ENCODE results near the gene ZNF786.
"Not testable (repeated sequence)": the region's sequence is repeated elsewhere in the genome, so short reads cannot be mapped to it uniquely, and the experiment has no call there.

ZNF786 gene, protein sequence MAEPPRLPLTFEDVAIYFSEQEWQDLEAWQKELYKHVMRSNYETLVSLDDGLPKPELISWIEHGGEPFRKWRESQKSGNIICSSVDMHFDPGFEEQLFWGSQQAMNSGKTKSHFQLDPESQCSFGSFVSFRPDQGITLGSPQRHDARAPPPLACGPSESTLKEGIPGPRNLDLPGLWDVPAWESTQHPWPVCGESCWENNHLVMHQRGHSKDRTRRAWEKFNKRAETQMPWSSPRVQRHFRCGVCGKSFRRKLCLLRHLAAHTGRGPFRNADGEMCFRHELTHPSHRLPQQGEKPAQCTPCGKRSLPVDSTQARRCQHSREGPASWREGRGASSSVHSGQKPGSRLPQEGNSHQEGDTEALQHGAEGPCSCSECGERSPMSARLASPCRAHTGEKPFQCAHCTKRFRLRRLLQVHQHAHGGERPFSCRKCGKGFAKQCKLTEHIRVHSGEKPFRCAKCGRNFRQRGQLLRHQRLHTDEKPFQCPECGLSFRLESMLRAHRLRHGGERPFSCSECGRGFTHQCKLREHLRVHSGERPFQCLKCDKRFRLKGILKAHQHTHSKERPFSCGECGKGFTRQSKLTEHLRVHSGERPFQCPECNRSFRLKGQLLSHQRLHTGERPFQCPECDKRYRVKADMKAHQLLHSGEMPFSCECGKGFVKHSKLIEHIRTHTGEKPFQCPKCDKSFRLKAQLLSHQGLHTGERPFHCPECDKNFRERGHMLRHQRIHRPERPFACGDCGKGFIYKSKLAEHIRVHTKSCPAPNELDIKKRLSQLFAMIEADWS

DNA sequence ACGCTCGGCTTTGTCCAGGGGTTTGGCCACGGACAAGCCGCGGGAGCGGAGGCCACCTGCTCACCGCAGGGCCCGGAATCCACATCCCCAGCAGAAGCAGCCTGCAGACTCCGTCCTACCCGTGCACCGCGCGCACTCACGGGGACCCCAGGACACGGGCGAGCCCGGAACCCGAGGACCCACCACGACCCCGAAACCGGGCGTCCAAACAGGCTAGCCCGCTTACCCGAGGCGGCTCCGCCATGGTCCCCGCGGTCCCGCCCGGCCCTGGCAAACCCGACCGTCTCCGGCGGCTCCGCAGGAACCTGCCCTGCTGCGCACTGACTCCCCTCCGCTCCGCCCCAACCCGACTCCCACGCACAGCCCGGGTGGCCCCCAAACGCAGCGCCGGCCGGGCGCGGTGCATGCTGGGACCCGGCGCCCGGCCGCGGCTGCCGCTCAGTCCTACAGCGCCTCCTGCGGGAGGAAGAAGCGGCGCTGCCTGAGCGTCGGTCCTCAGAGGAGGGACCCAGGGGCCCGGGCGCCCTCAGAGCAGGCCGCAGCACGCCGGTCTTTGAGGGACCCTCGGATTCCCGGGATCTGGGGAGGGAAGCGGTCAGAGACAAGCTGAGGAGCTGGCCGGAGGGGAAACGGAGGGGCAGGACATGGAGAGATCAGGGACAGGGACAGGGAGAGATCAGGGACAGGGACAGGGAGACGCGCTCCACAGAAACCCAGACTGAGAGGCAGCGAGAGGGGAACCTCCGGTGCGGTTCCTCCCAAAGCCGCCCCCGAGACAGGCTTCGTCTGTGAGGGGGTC is at the start of gene ZNF786:
TSS of gene ZNF786 (minus strand) at position 322 of the 799 bp plus-strand sequence. CDS start at position 244, 78 bp downstream.
- DNase-seq = peak; percentile 97

DNA sequence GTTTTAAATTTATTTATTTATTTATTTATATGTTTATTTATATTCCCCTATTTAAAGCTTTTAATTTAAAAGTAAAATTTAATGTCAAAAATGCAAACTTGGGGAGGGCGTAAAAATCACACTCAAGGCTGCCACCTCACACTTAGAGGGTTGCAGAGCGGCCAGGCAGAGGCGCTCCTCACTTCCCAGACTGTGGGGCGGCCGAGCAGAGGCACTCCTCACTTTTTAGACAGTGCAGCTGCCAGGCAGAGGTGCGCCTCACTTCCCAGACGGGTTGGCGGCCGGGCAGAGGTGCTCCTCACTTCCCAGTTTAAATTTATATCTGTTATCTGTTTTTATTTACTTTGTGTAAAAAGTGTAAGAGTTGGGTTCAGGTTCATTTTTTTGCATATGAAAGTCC is 45.6 kb upstream of the ZNF786 start:
- no peak for DNase-seq

DNA sequence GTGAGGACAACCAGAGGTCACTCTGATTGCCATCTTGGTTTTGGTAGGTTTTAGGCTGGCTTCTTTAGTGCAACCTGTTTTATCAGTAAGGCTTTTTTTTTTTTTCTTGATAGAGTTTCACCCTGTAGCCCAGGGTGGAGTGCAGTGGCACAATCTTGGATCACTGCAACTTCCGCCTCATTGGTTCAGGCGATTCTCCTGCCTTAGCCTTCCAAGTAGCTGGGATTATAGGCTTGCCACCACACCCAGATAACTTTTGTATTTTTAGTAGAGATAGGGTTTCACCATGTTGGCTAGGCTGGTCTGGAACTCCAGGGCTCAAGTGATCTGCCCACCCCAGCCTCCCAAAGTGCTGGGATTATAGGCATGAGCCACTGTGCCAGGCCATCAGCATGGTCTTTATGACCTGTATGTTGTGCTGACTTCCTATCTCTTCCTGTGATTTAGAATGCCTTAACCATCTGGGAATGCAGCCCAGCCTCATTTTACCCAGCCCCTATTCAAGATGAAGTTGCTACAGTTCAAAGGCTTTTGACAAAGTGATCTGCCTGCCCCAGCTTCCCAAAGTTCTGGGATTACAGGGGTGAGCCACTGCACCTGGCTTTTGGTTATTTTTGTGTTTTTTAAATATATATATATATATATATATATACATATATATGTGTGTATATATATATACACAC is 42.7 kb upstream of the ZNF786 start:
- no peak for DNase-seq

DNA sequence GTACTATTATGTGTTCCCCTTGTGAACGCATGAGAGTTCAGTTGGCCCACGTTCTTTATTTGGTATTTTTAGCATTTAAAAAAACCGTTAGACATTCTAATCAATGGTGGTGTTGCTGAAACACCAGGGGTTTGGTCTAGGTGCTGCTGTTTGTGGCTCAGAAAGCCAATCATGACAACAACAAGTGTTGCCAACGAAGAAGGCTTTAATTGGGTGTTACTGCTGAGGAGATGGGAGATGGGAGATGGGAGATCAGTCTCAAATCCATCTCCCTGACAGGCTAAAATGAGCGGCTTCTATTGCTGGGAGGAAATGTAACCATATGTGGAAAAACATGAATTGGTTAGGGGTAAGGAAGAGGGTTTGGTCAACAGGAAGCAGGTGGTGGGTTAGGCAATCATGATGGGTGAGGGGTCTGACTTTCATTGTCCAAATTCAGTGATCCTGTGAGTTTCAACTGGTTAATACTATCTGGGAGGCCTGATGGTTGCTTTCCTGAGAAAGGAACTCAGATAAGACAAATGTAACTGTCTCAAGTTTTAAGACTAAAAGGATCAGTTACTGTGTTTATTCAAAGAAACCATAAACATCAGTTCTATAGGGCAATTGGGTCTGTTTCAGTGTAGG is 40.2 kb upstream of the ZNF786 start:
- DNase-seq = no peak

DNA sequence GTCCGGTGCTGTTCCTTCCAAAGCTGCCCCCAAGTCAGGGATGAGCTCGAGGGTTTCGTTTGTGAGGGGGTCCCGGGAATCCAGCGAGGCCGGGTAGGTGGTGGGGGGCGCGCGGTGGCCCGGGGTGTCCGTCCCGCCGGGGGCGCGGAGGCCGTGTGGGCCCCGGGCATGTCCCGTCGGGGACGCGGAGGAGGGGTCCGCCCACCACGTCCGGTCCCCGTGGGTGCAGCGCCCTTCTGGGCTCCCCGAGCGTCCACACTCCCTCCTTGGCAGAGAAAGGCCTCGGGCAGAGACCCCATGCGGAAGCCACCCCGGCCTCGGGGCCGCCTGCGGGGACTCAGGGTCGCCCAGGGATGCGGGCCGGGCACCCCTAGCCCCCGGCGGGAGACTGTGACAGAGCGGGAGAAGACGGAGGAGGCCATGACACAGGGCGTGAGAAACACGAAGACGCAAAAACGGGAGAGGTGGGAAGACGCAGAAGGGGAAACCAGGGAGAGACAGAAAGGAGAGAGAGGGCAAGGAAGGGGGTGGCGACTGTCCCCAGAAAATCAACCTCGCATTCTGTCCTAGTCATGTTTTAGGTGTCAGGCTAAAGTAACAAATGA is 36.2 kb upstream of the ZNF786 start:
- DNase-seq = peak; percentile 90

DNA sequence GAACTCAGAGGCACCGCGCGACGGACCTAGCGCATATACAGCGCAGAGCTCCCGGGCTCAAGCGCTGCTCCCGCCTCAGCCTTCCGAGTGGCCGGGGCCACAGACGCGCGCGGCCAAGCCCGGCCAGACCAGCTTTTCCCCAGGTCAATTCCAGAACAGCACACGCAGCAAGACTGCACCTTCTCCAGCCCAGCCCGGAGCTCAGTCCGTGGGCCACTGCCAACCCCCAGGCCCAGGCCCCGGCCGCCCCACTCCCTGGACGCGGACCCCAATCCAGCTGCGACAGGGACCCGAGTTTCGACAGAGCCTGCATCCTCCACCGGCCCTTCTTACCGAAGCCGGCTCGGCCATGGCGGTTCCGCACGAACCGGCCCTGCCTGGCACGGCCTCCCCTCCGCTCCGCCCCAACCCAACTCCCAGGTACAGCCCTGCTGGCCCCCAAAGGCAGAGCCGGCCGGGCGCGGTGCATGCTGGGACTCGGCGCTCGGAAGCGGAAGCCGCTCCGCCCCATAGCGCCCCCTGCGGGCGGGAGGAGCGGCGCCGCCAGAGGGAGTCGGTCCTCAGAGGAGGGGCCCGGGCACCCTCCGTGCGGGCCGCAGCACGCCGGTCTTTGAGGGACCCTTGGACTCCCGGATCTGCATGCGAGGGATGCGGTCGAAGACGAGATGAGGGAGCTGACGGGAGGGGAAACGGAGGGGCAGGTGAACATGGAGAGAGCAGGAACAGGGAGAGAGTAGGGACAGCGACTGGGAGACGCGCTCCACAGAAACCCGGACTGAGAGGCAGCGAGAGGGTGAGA is 35.5 kb upstream of the ZNF786 start, which contains the start of gene ZNF425:
TSS of gene ZNF425 (minus strand) at position 462 of the 799 bp plus-strand sequence. CDS start at position 351, 111 bp downstream.
- peak; percentile 98 for DNase-seq

DNA sequence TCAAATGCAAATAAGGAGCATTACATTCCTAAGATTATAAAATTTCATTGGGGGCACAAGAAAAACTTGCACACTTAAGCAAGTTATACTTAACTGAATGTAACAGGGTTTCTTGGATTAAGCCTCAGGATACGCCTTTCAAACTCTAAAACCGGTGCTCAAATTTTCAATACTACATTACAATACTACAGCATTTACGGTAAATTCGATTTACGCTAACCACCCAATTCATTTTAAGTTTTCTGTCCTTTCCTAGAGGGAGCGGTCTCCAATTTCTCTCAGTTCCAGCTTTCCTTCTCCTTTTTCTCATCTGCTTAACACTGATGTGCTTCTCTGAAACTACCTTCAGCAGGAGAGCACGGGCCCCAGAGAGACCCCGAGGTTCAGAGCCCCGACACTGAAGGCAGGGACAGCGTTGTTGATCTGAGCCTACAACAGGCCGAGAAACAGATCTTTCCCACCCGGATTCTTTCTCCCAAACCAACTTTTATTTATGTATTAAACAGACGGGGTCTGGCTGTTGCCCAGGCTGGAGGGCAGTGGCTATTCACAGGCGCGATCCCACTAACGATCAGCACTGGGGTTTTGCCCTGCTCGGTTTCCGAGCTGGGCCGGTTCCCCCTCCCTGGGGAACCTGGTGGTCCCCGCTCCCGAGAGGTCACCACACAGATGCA is 34.8 kb upstream of the ZNF786 start:
- no peak for DNase-seq

DNA sequence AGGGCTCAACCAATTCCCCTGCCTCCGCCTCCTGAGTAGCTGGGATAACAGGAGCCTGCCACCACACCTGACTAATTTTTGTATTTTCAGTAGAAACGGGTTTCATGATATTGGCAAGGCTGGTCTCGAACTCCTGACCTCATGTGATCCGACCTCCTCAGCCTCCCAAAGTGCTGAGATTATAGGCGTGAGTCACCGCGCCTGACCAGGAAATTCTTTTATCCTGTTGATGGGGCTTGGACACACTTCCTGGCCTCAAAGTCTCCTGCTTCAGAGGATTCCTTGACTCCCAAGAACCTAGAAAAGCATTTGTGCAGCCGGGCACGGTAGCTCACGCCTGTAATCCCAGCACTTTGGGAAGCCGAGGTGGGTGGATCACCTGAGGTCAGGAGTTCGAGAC is 19.5 kb upstream of the ZNF786 start:
- DNase-seq = no peak

DNA sequence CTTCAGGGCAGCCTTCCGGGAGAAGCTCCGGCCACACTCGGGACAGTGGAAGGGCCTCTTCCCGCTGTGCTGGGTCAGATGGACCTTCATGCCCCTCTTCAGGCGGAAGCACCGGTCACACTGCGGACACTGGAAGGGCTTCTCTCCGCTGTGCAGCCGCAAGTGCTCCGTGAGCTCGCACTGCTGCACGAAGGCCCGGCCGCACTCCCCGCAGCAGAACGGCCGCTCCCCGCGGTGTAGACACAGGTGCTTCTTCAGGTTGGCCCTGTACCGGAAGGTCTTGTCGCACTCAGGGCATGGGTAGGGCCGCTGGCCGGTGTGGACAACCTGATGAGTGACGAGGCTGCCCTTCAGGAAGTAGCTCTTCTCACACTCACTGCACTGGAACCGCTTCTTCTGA is 14.2 kb upstream of the ZNF786 start:
- DNase-seq = no peak

DNA sequence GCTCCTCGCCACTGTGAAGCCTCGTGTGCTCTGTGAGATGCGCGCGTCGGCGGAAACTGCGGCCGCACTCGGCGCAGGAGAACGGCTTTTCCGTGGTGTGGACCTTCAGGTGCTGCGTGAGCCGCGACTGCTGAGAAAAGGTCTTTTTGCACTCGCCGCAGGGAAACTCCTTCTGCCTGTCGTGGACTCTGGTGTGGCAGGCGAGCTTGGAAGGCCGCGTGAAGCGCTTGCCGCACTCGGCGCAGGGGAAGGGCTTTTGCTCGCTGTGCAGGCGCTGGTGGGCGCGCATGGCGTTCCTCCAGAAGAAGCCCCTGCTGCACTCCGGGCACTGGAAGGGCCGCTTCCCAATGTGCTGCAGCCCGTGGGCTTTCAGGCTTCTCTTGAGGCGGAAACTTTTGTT is 13.7 kb upstream of the ZNF786 start:
- DNase-seq = no peak

DNA sequence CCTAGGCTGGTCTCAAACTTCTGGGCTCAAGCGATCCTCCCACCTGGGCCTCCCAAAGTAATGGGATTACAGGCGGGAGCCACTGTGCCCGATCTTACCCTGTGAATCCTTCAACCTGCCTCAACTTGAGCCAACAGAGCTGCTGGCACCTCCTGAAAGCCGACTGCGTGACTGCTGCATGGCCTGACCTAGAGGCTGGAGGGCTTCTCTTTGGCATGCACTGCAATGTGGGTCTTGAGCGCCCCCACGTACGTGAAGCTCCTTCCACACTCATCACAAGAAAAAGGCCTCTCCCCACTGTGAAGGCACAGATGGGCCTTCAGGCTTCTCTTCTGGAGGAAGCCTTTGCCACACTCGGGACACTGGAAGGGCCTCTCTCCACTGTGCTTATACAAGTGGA is 12.9 kb upstream of the ZNF786 start:
- DNase-seq = no peak

DNA sequence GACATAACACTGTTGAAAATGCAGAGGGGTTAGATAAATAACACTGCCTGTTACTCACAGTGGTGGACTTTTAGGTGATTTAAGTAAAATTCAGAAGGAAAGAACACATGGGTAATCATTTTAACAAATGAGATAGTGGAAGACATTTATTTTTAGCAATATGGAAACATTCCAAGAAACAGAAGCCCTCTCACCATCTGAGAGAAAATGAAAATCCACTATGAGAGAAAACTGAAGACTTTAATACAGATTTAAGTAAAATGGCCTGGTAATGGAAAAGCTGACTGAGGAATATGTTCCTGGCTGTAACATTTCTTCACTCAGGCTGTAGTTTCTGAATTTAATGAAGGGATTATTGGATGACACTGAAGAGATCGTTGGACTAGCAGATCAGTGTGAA is 12.1 kb upstream of the ZNF786 start:
- DNase-seq = no peak

DNA sequence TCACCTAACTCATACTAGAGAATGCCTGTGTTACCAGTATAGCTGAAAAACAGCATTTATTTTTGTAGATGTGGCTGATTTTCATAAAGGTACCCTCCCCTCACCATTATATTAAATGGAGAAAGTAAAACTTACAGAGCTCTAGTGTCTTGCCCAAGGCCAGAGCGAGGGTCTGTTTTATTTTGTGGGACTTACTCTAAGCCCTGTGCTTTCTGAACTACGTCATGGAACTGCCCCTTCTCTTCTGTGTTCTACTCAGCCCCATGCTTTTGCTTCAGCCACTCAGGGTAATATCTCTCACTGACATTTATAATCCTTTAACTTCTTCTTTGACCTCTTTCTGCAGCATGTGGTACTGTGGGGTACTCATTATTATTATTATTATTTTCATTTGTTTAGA is 10.3 kb upstream of the ZNF786 start:
- no peak for DNase-seq

DNA sequence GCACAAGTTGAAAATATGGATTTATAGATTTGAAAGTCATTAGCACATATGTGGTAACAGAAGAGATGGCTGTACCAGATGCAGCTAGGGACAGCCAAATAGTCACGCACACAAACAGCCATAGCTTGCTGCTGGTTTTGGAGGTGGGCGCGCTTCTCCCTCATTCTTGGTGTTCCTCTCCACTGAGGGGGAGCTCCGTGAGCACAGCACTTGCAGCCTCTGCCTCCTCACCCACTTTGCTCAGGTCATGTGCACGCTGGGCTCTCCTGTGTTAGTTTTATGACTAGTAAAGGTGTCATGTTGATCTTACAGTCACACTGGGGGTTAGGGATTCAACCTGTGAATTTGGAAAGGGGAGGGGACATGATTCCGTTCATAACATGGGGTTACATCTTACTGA is 8.5 kb upstream of the ZNF786 start:
- no peak for DNase-seq

DNA sequence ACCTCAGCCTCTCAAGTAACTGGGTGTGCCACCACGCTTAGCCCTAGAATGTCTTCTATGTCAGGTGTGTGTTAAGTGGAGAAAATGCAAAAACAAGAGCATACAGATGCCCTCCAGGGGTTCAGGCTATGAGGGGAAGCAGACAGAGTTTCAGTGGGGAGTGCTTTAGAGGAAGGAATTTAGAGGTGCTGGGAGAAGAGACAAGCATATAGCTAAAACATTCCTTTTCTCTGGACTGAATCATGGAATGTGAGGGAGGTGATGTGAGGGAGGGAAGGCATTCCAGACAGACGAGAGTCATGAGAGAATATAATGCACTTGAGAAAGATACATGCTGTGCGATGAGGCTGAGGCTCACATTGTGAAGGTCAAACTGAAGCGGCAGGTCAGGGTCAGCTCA is 6.6 kb upstream of the ZNF786 start:
- DNase-seq = no peak

DNA sequence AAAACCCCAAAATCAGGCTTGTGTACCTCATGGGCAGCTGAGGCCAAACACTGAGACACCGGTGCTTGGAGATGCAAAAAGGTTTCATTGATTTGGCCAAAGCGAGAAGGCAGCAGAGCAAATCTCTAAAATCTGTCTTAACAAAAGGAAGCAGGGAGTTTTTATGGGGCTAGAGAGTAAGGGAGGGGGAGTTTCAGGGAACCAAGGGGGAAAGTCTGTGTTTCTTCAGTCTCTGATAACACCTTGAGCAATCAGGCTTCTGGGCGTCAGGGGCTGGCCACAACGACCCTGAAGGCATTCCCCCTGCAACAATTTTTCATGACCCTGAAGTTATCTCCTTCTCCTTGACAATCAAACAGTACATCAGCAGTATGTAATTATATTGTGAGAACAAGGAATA is 2.7 kb upstream of the ZNF786 start:
- no peak for DNase-seq

DNA sequence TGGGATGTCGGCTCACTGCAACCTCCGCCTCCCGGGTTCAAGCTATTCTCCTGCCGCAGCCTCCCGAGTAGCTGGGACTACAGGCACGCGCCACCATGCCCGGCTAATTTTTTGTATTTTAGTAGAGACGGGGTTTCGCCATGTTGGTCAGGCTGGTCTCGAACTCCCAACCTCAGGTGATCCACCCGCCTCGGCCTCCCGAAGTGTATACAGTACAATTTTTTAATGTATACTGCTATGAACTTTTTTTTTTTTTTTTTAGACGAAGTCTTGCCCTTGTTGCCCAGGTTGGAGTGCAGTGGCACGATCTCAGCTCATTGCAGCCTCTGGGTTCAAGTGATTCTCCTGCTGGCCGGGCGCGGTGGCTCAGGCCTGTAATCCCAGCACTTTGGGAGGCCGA is 1.7 kb upstream of the ZNF786 start:
- DNase-seq = not testable (repeated sequence)

DNA sequence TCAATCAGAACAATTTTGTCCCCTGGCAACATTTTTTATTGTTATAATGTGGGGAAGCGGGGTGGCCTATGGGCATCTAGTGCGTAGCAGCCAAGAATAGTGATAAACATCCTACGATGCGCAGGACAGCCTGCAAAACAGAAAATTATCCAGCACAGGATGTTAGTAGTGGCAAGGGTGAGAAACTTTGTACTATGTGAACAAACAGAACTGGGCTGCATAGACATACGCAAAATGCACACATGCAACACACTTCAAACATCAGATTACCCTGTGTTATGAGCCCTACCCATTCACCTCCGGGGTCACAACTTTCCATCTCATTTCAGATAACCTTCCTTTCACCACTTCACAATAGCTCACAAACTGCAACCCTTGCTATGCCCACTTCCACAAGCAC is 3.1 kb downstream of the ZNF786 start:
- no peak for DNase-seq

DNA sequence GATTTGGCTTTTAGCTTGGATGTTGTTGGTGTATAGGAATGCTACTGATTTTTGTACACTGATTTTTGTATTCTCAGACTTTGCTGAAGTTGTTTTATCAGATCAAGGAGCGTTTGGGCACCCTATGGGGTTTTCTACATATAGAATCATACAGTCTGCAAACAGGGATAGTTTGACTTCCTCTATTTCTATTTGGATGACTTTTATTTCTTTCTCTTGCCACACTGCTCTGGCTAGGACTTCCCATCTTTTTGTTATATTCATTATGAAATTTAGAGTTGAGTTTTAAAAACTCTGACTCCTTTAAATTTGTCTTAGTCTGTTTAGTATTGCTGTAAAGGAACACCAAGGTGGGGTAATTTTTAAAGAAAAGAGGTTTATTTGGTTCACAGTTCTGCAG is 4.7 kb downstream of the ZNF786 start:
- no peak for DNase-seq

DNA sequence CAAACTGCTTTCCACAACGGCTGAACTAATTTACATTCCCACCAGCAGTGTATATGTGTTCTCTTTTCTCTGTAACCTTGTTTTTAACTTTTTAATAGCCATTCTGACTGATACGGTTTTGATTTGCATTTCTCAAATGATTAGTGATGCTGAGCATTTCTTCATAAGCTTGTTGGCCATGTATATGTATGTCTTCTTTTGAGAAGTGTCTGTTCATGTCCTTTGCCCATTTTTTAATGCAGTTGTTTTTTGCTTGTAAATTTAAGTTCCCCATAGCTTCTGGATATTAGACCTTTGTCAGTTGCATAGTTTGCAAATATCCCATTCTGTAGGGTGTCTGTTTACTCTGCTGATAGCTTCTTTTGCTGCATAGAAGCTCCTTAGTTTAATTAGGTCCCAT is 6.1 kb downstream of the ZNF786 start:
- DNase-seq = no peak

All from activated CD8-positive, alpha-beta memory T cell treated with anti-CD3 and anti-CD28 coated beads for 24 hours (primary cell).